Muscle layer of colon (tissue), 2 donors: Measurements from ENCODE around the gene ZNF775.

ENCODE experiments used
- H3K27ac ChIP-seq: one replicate; pipeline ENCODE4 v1.7.0; 2013; ENCODE audit warnings: low read depth, mild to moderate bottlenecking, low read length, moderate library complexity
- H3K27me3 ChIP-seq, 2 donors: one replicate each; pipeline ENCODE4 v1.7.0; 2013; ENCODE audit warnings: low read length in 2 of 2, mild to moderate bottlenecking in 2 of 2; ENCODE audit not compliant: insufficient read depth in 2 of 2, control insufficient read depth in 1 of 2
- H3K36me3 ChIP-seq: one replicate; pipeline ENCODE4 v1.7.0; 2013; ENCODE audit warnings: mild to moderate bottlenecking, low read length; ENCODE audit not compliant: insufficient read depth
- H3K4me1 ChIP-seq: one replicate; pipeline ENCODE4 v1.7.0; 2013; ENCODE audit warnings: mild to moderate bottlenecking, low read length; ENCODE audit not compliant: insufficient read depth
- H3K4me3 ChIP-seq, 2 donors: one replicate each; pipeline ENCODE4 v1.7.0; 2013; ENCODE audit warnings: low read length in 2 of 2, low read depth in 1 of 2, mild to moderate bottlenecking in 1 of 2, moderate library complexity in 1 of 2
- H3K9ac ChIP-seq: one replicate; pipeline ENCODE4 v1.7.0; 2013; ENCODE audit warnings: low read length
- H3K9me3 ChIP-seq: one replicate; pipeline ENCODE4 v1.7.0; 2013; ENCODE audit warnings: mild to moderate bottlenecking, low read length
- donor health status: abdominal sarcoma.
- donor health status: Adenocarcinoma of cecum.

The ZNF775 gene

GRCh38 chr7:150388306-150388705, 9.2 kb downstream of the ZNF775 start:
- no peaks in the 10 kb centered on the region for H3K9me3 ChIP-seq
- H3K9ac ChIP-seq = peak overlapping the region; percentile 33
- H3K4me3 ChIP-seq = no peak overlapping the region
- no peaks in the 10 kb centered on the region for H3K27me3 ChIP-seq
- peaks cover 26% of the 10 kb centered on the region for H3K4me1 ChIP-seq
- peak overlapping the region; percentile 47 for H3K27ac ChIP-seq
- H3K36me3 ChIP-seq = peaks cover 3% of the 10 kb centered on the region

- peaks cover 21% of the 10 kb centered on the region for H3K4me1 ChIP-seq
- peak overlapping the region; percentile 33 for H3K9ac ChIP-seq
- peaks cover 3% of the 10 kb centered on the region for H3K36me3 ChIP-seq
- no peaks in the 10 kb centered on the region for H3K27me3 ChIP-seq
- no peaks in the 10 kb centered on the region for H3K9me3 ChIP-seq
- peak overlapping the region; percentile 47 for H3K27ac ChIP-seq
- no peak overlapping the region for H3K4me3 ChIP-seq
Observed at GRCh38 chr7:150388709-150389531, 9.8 kb downstream of the ZNF775 start.

DNA sequence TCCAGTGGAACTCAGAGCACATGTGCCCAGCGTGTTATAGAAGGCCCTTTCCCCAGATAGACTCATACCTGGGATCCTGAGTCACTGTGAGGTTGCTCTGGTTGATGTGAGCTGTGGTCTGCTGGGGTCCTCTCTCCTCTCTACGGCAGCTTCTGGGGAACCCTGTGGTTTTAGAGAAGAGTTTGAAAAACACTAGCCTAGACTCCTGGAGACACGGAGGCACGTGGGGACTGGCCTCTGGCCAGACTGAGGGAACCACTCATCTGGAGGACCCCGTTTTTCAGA, 10.3 kb downstream of the ZNF775 start:
- H3K9ac ChIP-seq = peak overlapping the region; percentile 33
- H3K4me1 ChIP-seq = peaks cover 17% of the 10 kb centered on the region
- no peak overlapping the region for H3K27ac ChIP-seq
- H3K9me3 ChIP-seq = no peaks in the 10 kb centered on the region
- H3K36me3 ChIP-seq = peaks cover 3% of the 10 kb centered on the region
- H3K4me3 ChIP-seq = no peak overlapping the region
- no peaks in the 10 kb centered on the region for H3K27me3 ChIP-seq

GRCh38 chr7:150390205-150390604, 11.1 kb downstream of the ZNF775 start:
- H3K36me3 ChIP-seq = peaks cover 3% of the 10 kb centered on the region
- H3K9me3 ChIP-seq = no peaks in the 10 kb centered on the region
- no peak overlapping the region for H3K9ac ChIP-seq
- H3K27ac ChIP-seq = no peak overlapping the region
- H3K4me3 ChIP-seq = no peak overlapping the region
- peaks cover 16% of the 10 kb centered on the region for H3K4me1 ChIP-seq
- no peaks in the 10 kb centered on the region for H3K27me3 ChIP-seq

GRCh38 chr7:150393325-150393724, 14.2 kb downstream of the ZNF775 start:
- H3K4me1 ChIP-seq = peaks cover 12% of the 10 kb centered on the region
- H3K9ac ChIP-seq = no peak overlapping the region
- H3K9me3 ChIP-seq = no peaks in the 10 kb centered on the region
- H3K27me3 ChIP-seq = no peaks in the 10 kb centered on the region
- H3K36me3 ChIP-seq = peaks cover 16% of the 10 kb centered on the region
- no peak overlapping the region for H3K27ac ChIP-seq
- no peak overlapping the region for H3K4me3 ChIP-seq

- H3K9ac ChIP-seq = no peak overlapping the region
- H3K36me3 ChIP-seq = peaks cover 22% of the 10 kb centered on the region
Observed at GRCh38 chr7:150396426-150396825, 17.3 kb downstream of the ZNF775 start.

GRCh38 chr7:150396851-150397260, 17.7 kb downstream of the ZNF775 start:
- H3K27ac ChIP-seq = no peak overlapping the region
- peaks cover 22% of the 10 kb centered on the region for H3K36me3 ChIP-seq
- H3K4me1 ChIP-seq = no peaks in the 10 kb centered on the region
- H3K27me3 ChIP-seq = no peaks in the 10 kb centered on the region
- no peak overlapping the region for H3K4me3 ChIP-seq
- H3K9ac ChIP-seq = no peak overlapping the region
- H3K9me3 ChIP-seq = no peaks in the 10 kb centered on the region

More at GRCh38 chr7:150396426-150396825, 17.3 kb downstream of the ZNF775 start:
- no peaks in the 10 kb centered on the region for H3K4me1 ChIP-seq
- H3K4me3 ChIP-seq = no peak overlapping the region
- no peaks in the 10 kb centered on the region for H3K9me3 ChIP-seq
- no peaks in the 10 kb centered on the region for H3K27me3 ChIP-seq
- H3K27ac ChIP-seq = no peak overlapping the region

GRCh38 chr7:150397346-150398107, 18.4 kb downstream of the ZNF775 start:
- Histone ChIP-seq H3K4me1 (no peaks in the 10 kb centered on the region), H3K9ac (no peak overlapping the region), H3K9me3 (no peaks in the 10 kb centered on the region), H3K4me3 (no peak overlapping the region), H3K27ac (no peak overlapping the region), H3K27me3 (no peaks in the 10 kb centered on the region), H3K36me3 (peaks cover 22% of the 10 kb centered on the region)

DNA sequence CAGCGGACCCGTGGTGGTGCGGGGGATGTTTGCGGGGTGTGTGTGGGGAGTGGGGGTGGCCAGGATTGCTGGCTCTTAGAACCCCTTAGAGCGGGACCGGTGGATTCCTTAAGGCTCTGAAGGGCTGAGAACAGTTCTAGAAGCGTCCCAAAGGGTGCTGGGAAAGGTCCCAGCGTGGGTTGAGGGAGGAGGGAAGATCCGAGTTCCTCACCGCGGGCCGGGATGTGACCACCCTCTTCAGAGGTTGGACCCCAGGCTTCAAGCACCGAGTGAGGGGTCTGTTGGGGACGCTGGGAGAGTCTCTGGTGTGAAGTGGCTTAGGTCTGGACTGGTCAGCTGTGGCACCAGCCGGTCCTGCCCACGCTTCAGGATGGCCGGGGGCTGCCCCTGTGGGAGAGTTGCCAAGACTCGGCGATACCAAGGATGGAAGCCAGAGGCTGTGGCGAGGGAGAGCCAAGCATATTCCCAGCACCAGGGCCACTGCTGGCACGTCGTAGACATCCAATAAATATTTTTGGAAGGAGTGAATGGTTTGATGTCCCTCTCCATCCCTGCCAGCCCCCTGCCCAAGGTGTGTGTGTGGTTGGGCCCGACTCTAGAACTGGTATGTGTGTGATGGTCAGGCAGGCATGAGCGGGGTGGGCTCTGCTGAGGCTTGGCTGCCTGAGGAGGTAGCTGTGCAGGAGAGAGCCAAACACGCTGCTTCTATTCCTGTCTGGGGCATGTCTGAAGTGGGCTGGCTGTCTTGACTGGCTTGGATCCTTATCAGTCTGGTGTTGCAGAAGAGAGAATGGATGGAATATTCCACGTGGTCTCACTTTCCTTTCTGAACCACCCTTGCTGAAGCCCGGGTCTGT, 19.2 kb downstream of the ZNF775 start:
- Histone ChIP-seq H3K4me1 (peaks cover 4% of the 10 kb centered on the region), H3K4me3 (no peak overlapping the region), H3K36me3 (peaks cover 22% of the 10 kb centered on the region), H3K27me3 (no peaks in the 10 kb centered on the region), H3K27ac (no peak overlapping the region), H3K9ac (no peak overlapping the region), H3K9me3 (no peaks in the 10 kb centered on the region)

DNA sequence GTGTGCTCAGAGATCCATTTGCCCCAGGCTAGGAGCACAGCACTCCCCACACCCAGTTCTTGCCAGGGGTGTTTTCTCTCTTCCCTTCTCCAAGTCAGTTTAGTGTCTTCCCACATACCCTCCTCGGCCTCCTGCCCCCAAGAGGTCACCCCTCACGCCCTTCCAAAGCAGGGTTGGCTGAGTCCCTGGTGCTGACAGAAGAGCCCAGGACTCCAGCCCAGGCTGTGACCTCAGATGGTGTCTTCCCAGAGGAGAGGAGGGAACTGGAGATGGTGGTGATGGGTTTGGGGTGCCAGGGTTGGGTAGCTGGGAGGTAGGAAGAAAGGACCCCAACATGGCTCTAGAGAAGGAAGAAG, 19.8 kb downstream of the ZNF775 start:
- no peak overlapping the region for H3K9ac ChIP-seq
- H3K27me3 ChIP-seq = no peaks in the 10 kb centered on the region
- no peaks in the 10 kb centered on the region for H3K9me3 ChIP-seq
- no peak overlapping the region for H3K4me3 ChIP-seq
- H3K4me1 ChIP-seq = peaks cover 10% of the 10 kb centered on the region
- H3K27ac ChIP-seq = no peak overlapping the region
- peaks cover 22% of the 10 kb centered on the region for H3K36me3 ChIP-seq

GRCh38 chr7:150399421-150400007, 20.4 kb downstream of the ZNF775 start:
- Histone ChIP-seq H3K36me3 (peaks cover 22% of the 10 kb centered on the region), H3K27me3 (no peaks in the 10 kb centered on the region), H3K9ac (no peak overlapping the region), H3K27ac (no peak overlapping the region), H3K9me3 (no peaks in the 10 kb centered on the region), H3K4me3 (no peak overlapping the region), H3K4me1 (peaks cover 16% of the 10 kb centered on the region)
